ENCODE measurements around the gene KCNE2.
A peak's percentile ranks its signal among the peaks of the same experiment; 100 is the strongest.
"Not testable (repeated sequence)": the region's sequence is repeated elsewhere in the genome, so short reads cannot be mapped to it uniquely, and the experiment has no call there.

KCNE2 gene

GRCh38 chr21:34354836-34355235 is 9.0 kb upstream of the KCNE2 start:
- DNase-seq, result no peak

- no peak for DNase-seq
These were observed 8.2 kb upstream of the KCNE2 start for GRCh38 chr21:34355570-34355969.

GRCh38 chr21:34357889-34358288 is 5.9 kb upstream of the KCNE2 start:
- DNase-seq, result no peak

GRCh38 chr21:34358866-34359265 is 4.9 kb upstream of the KCNE2 start:
- DNase-seq, result no peak

- DNase-seq, result no peak
These were observed 3.1 kb upstream of the KCNE2 start for GRCh38 chr21:34360488-34361241.

GRCh38 chr21:34362136-34362444 is 1.7 kb upstream of the KCNE2 start:
- DNase-seq, result no peak

GRCh38 chr21:34362670-34363069 is 1.1 kb upstream of the KCNE2 start:
- DNase-seq, result no peak

- DNase-seq, result no peak
These were observed 1.1 kb downstream of the KCNE2 start for GRCh38 chr21:34364921-34365320.

GRCh38 chr21:34365809-34366208 is 2.0 kb downstream of the KCNE2 start:
- no peak for DNase-seq

GRCh38 chr21:34367320-34367935 is 3.6 kb downstream of the KCNE2 start:
- peak; percentile 64 for DNase-seq

GRCh38 chr21:34369741-34370140 is 5.9 kb downstream of the KCNE2 start:
- DNase-seq, result no peak

- DNase-seq, result no peak
These were observed 8.5 kb downstream of the KCNE2 start for GRCh38 chr21:34372321-34372720.

GRCh38 chr21:34374462-34374861 is 10.7 kb downstream of the KCNE2 start:
- DNase-seq, result not testable (repeated sequence)

- DNase-seq, result not testable (repeated sequence)
These were observed 11.3 kb downstream of the KCNE2 start, which contains the start of gene SMIM11 for GRCh38 chr21:34374940-34375618. Gene SMIM11 (plus strand): TSS chr21:34375507. CDS start chr21:34379505, 3,998 bp downstream.

GRCh38 chr21:34375619-34375972 is 11.8 kb downstream of the KCNE2 start:
- not testable (repeated sequence) for DNase-seq

- DNase-seq, result not testable (repeated sequence)
These were observed 19.3 kb downstream of the KCNE2 start for GRCh38 chr21:34383138-34383537.

GRCh38 chr21:34383724-34384415 is 20.1 kb downstream of the KCNE2 start:
- not testable (repeated sequence) for DNase-seq

- DNase-seq, result not testable (repeated sequence)
These were observed 36.7 kb downstream of the KCNE2 start for GRCh38 chr21:34400522-34400921.

GRCh38 chr21:34404742-34405141 is 40.9 kb downstream of the KCNE2 start:
- not testable (repeated sequence) for DNase-seq

GRCh38 chr21:34405686-34406085 is 41.9 kb downstream of the KCNE2 start:
- DNase-seq, result not testable (repeated sequence)

GRCh38 chr21:34406102-34406501 is 42.3 kb downstream of the KCNE2 start:
- DNase-seq, result not testable (repeated sequence)

GRCh38 chr21:34406676-34407075 is 42.9 kb downstream of the KCNE2 start:
- DNase-seq, result not testable (repeated sequence)

- DNase-seq, result not testable (repeated sequence)
These were observed 43.5 kb downstream of the KCNE2 start for GRCh38 chr21:34407294-34407693.
